Bone marrow (tissue), 2 donors: Measurements from ENCODE around the gene CSKMT.
A peak's percentile ranks its signal among the peaks of the same experiment; 100 is the strongest.
"Not testable (repeated sequence)": the region's sequence is repeated elsewhere in the genome, so short reads cannot be mapped to it uniquely, and the experiment has no call there.

Experiments used
- DNase-seq, 2 donors: peaks; one replicate each; lab custom pipeline; 2025; lab: John Stamatoyannopoulos, UW

The CSKMT gene

DNA sequence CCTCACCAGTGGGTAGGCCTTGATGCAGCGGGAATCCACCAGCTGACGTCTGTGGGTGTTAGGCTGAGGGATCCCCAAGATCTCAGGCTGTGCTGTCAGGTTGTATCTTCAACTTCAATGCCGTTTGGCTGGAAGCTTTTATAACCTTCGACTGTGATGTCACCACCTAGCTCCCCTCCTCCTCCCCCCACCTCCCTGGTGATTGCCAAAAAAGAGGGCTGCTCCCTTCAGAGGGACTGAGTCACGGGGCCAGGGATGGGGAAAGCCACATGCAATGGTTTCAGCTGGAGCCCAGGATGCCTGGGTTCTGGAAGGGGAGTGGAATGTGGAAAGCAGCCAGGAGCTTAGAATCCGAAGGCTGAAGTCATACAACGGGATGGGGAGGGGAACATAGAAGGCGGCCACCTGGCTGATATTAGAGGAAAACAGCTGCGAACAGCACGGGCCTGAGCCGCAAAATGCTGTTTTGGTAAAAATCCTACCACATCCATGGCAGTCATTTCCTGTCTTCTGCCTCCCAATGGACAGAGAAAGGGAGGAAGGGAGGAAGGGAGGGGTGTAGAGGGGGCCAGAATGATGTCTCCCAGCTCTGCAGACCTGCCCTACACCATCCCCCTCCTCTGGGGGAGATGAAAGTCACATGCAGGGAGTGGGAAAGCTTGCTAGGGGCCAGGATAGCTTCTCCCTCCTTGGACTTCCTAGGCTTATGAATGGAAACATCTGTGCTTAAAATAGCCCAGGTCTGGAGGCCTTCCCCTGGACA lies 24.5 kb downstream of the CSKMT start, which contains the start of gene LRRN4CL:
Gene LRRN4CL (minus strand): TSS at position 110 of the 763 bp plus-strand sequence. CDS start 1,022 bp downstream, outside the sequence.
- DNase-seq, result no peak

DNA sequence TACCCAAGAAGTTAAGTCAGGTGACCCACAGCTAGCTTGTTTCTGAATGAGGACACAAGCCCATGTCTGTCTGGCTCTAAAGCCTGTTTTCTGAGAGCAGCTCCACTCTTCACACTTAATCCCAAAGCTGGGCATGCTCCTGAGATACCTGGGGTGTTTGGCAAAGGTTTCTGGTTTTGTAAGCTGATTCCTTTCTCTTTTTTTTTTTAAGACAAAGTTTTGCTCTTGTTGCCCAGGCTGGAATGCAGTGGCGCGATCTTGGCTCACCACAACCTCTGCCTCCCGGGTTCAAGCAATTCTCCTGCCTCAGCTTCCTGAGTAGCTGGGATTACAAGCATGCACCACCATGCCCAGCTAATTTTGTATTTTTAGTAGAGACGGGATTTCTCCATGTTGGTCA lies 28.5 kb downstream of the CSKMT start:
- DNase-seq, result not testable (repeated sequence)

GRCh38 chr11:62694455-62695167 lies 29.5 kb downstream of the CSKMT start:
- peak; percentile 46 to 56 for DNase-seq

DNA sequence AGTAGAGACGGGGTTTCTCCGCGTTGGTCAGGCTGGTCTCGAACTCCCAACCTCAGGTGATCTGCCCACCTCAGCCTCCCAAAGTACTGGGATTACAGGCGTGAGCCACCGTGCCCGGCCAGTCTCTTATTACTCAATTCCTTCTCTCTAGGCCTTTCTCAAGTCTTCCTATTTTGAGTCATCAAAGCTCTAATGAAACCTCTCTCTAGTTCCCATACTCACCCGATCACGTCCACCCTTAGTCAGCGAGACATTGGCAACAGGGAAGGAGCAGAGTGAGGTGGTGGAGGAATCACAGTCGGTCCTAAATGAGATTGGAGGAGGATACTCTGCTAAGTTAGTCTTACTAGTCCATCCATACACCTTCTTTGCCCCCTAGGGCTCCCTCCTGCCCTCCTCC lies 37.1 kb downstream of the CSKMT start:
- DNase-seq, result peak in 1 of 2 donors; percentile 8

DNA sequence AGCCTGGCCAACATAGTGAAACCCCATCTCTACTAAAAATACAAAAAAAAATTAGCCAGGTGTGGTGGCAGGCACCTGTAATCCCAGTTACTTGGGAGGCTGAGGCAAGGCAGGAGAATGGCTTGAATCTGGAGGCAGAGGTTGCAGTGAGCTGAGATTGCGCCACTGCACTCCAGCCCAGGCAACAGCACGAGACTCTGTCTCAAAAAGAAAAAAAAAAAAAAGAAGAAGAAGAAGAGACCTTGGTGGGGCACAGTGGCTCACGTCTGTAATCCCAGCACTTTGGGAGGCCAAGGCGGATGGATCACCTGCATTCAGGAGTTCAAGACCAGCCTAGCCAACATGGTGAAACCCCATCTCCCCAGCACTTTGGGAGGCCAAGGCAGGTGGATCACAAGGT lies 38.8 kb downstream of the CSKMT start:
- DNase-seq, result not testable (repeated sequence)

- no peak for DNase-seq
Measured at GRCh38 chr11:62705413-62705812, 40.3 kb downstream of the CSKMT start.

DNA sequence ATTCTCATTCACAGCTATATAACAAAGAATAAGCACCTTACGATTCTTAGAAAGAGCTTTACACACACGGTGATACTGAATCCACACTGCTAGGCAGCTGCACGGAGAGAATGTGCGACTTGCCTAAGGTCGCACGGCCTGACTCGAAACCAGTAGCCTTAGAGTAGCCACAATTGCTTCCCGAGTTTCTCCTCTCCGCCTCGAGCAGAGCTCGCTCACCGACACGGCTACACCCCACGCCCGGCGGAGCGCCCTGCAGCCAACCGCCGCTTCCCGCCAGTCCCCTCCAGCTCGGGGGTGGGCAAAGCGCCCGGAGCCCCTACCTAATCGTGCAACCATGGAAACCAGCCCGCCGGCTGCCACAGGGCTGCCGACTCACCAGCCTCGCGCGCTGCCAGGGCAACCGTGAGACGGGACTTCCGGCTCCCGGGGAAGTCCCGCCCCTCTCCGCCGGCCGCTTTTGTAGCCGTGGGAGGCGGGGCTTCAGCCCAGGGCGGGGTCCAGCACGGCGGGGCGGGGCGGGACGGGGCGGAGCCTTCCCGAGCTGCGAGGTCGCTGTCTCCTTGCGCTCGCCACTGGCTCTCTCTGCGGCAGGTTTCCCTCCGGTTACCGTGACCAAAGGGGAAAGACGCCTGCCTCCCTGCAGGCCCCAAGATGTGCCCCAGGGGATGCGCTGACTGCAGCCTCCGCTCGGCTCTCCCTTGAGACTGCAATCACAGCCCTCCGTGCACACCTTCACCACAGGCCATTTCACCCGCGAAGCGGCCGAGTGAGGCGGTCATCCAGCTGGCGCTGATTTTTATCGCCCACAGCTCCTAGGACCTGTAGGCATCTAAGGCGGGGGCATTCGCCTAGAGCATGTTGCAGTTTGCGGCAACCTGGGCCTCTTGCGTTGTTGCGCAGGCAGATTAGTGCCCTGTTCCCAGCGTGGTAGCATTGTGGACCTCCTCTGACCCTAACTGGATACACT lies 41.1 kb downstream of the CSKMT start:
- DNase-seq, result peak; percentile 83 to 85

GRCh38 chr11:62706850-62707247 lies 41.7 kb downstream of the CSKMT start:
- DNase-seq, result no peak

GRCh38 chr11:62707277-62707861 lies 42.3 kb downstream of the CSKMT start, which contains the start of the genes BSCL2 and GNG3:
TSS of gene BSCL2 (minus strand) at chr11:62707424. CDS start at chr11:62707195, 229 bp downstream.
TSS of gene GNG3 (plus strand) at chr11:62707676. CDS start at chr11:62708296, 620 bp downstream.
- no peak for DNase-seq

DNA sequence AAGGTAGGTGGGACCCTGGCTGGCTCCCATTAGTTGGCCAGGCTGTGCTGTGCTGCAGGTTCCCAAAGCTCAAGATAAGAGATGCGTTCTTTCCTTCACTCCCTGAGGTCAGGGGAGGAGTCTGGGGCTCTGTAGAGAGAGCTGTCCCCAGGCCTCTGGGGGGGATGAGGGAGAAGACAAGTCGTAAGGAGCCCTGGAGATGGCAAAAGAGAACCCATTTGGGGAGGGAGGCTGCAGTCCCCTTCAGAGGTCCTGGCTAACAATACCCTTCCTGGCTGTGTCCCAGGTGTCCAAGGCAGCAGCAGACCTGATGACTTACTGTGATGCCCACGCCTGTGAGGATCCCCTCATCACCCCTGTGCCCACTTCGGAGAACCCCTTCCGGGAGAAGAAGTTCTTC lies 43.3 kb downstream of the CSKMT start:
- DNase-seq, result no peak

- no peak for DNase-seq
Measured at GRCh38 chr11:62708793-62709192, 43.7 kb downstream of the CSKMT start.

DNA sequence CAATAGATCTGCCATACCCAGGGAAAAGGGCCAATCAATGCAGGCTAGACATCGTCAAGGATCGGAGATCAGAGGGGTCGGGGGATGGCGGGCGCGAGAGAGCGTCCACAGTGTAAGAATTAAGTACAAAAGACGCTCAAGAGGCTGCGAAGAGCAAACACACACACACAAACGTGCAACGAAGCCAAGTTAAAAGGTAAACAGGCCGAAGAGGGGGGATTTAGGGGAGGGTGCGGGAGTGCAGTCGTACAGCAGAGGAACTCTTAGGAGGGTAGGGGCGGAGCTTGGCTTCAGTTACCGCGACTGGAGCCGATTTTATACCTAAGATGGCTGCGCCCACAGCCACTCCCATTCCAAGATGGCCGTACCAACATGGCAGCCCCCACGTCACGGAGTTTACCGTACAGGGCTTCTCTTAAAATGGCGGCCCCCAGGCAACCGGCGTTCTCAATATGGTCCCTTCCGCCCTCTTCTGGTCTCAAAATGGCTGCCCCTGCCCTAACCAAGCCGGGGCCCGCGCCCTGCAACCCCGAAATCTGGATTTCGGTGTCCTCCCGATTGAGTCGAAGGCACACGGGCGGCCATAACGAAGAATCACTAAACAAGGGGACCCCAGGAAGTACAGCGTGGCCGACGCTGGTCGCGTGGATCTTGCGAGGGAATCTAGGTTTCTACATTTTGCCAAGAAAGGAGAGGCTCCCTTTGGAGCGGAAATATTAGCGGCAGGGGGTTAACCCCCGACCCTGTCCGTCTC lies 44.3 kb downstream of the CSKMT start:
- DNase-seq, result peak; percentile 80 to 99

DNA sequence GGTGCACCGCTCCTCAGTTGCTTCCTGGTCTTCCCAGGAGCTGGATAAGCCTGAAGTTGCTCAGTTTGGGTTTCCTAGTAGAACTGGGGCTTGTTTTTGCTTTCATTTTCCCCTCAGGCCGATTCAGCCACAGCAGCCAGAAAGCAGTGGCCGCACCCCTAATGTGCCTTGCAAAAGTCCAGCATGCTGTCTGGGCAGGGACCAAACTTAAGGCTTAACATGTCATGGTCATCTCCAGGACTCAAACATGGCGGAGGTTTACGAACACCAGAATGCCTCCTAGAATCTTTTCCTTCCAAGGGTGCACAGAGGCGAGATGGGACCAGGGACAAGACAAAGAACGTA lies 44.9 kb downstream of the CSKMT start:
- peak in 1 of 2 donors; percentile 39 for DNase-seq

DNA sequence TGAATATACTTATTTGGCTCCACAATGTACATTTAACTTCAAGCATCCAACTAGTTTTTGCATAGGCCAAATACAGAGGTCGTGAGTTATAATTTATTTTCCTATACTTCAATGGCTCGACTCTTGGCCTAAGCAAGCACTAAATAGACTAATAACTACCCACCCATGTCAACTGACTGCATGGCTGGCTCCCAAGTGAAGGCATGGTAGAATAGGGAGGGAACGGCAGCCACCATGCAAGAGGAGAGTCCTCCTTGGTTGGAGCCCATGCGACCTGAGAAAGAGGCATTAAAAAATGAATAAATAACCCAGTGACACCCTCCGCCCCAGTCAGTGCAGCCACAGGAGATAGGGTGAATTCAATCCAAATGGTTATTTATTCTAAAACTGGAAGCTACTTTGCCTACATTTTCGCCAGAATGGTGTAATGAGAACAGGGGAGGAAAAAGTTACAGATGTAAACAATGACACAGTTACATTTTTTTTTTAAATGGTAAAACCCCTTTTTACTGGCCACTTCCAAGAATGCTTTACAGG lies 47.2 kb downstream of the CSKMT start:
- DNase-seq, result no peak

DNA sequence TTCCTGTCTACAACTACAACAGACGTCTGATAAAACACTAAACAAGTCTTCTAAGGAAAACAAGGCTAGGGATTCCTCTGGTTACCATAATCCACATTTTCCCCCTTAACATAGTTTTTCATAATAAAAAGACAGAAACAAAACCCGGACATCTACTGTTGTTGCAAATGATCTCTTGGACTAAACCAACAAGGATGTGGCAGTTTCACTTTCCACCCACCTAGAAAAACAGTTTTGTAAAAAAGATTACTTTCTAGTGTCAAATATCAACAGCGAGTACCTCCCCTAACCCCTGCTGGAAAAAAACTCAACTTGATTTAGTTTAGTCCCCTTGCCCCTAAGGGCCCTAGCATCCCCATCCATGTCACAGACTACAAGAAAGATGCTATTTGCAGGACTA lies 47.7 kb downstream of the CSKMT start:
- DNase-seq, result no peak

- DNase-seq, result no peak
Measured at GRCh38 chr11:62713343-62713742, 48.2 kb downstream of the CSKMT start.

DNA sequence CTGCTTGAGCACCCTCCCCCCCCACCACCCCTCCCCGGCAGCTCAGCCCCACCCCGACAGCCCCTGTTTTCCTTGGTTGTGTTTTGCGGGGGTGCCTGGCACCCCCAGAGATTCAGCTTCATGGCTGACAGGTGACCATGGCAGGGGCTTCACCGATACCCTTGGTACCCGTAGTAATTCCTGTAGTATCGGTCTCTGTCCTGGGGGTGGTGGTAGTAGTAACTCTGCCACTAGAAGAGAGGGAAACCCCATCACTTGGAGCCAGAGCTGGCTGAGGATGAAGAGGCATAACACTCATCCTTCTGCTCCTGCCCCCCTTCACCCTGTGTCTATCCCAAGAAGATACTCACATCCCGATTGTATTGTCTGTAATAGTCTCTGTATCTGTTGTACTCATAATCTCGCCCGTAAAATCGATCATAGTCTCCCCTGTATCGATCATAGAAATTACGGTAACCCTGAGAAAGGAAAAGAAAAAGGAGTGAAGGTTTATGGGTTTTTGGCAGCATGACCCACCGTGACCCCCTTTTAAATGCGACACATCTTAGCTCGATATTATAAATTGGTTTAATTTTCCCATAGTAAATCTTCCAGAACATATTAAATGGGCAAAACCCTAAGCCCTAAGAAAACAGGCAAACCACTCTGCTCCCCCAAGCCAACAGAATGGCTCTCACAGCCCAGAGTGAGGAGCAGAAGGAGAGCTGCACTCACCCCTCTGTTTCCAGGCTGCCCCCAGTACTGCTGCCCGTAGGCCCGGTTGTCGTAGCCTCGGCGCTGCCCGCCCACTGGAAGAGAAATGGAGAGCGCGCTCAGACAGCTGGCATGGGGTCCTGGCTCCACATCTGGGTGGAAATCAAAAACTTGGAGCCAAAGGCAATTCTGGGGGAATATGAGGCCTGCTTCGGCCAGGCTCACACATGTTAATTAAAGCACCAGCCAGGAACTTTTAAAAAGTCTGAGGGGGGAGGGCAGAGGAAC lies 50.3 kb downstream of the CSKMT start:
- DNase-seq, result no peak

DNA sequence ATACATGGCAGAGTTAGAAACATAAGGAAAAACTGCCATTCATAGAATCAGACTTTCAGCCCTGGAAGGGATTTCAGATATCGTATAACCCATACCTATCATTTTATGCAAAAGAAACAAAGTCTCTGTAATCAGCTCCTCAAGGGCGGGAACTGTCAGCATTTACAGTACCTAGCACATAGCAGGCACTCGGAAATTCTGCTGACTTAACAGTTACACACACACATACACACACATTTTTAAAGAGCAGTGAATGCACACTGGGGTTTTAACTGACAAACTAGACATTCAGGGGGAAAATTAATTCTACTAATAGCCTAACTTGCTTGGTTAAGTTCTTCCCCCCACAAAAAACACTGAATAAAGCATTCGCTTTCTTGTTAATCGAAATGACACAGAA lies 51.1 kb downstream of the CSKMT start:
- no peak for DNase-seq

GRCh38 chr11:62716816-62717215 lies 51.7 kb downstream of the CSKMT start:
- DNase-seq, result no peak
